ENCODE results near the gene AFMID. TPM values are rescaled to one million over a fixed set of nuclear protein-coding genes. Genes with fewer than 3 reads are reported as not detected.

Gene AFMID
- total RNA-seq, 1 experiment from 2014 or later, result 59.3 TPM

DNA sequence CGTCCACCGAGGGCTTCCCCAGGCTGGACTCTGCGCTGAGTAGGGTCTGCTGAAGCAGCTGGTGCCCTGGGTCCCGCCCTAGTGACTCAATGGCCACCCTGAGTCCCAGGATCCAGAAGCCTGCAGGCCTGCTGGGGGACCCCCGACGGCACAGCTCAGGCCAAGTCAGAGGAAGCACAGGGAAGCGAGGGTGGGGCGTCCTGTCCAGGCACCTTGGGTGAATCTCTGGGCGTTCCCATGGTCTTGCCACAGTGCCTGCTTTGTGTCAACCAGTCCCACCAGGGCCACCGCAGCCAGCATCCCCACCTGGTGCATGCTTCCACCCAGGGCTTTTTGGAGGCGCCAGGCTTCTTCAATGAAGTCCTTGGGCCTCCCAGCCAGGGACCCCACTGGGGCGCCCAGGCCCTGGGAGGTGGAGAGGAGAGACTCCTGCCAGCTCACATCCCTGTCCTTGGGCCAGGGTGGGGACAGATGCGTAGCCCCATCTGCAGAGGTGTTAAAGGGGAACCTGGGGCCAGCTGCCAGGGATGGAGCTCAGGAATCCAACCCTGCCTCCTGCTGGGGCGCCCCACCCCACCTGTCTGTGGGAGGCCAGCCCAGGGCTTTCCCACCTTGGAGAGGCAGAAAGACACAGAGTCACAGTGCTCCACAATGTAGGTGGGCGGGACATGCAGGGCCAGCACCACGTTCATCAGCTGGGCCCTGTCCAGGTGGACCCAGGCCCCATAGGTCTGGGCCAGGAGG lies 62.1 kb downstream of the AFMID start:
- POLR2A ChIA-PET, result interaction anchor here (0.6 to 1.0 kb wide), 2 partner anchors 8 to 106 kb away, joined by 3 to 4 read pairs; no protein-coding TSS in a partner anchor
- ATAC-seq, result no peak

DNA sequence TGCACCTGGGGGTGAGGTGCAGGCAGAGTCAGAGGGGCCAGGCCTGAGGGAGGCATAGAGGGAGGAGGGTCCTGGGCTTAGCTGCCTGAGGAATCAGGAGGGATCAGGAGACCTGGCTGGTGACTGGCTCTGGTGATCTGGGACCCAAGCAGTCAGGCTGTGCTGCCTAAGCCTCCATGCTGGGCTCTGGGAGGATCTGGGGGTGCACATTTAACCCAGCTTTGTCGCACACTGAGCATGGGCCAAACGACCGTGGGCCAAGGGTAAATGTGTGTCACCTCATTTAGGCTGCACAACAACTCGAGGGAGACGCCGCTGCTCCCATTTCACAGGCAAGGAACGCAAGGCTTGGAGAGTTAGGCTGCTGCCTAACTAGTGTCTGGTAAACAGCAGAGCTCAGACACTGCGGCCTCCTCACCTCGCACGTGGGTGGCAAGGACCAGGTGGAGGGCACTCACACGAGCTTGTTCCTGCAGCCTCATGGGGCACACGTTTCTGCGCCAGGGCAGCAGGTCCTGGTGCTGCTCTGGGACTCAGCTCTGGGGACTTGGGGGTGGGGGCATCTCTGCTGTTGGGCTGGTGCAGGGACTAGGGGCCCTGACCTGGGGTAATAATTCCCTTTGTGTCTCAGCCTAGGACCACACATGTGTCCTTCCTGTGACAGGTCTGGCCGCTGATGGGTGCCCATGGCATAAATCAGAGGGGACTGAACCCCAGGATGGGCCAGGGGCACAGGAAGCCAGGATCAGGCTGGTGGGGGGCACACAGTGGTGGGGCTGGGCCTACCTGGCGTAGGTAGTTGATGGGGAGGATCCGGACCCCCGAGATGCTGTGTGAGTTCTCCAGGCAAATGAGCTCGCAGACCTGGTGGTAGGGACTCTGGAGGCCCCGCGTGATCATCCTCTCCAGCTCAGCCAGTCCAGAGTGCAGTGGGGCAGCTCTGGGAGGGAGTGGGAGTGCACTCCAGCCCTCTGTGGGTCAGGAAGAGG lies 63.0 kb downstream of the AFMID start:
- DNase-seq (ENCODE audit: low read depth, low spot score) (no peak), ATAC-seq (peak; percentile 0; the same call in 1 of the 2 replicates)
- in situ Hi-C loops (cut with HindIII; ENCODE audit: low pct_unique_long_range_greater_than_20kb, low sequenced_read_pairs), result no loop called here
- Histone ChIP-seq H3K27ac (ENCODE audit: low read length) (no peak overlapping the region), H3K36me3 (ENCODE audit: control insufficient read depth, insufficient read depth, low read length) (no peaks in the 10 kb centered on the region), H3K27me3 (ENCODE audit: control insufficient read depth, insufficient read depth, low read length) (no peaks in the 10 kb centered on the region), H3K9me3 (ENCODE audit: control insufficient read depth, insufficient read depth, low read depth, low read length) (no peaks in the 10 kb centered on the region), H3K4me3 (ENCODE audit: low read depth in 2 of 2, low read length in 2 of 2) (no peak overlapping the region), H3K4me1 (ENCODE audit: control insufficient read depth, insufficient read depth, low read length) (peaks cover 12% of the 10 kb centered on the region)
- ChIA-PET POLR2A (interaction anchor here (1.0 kb wide), 1 partner anchor 9 kb away, joined by 3 read pairs; no protein-coding TSS in a partner anchor), CTCF (interaction anchor here (0.6 to 2.4 kb wide), 12 partner anchors 11 to 231 kb away, joined by 3 to 12 read pairs (median 4); partner anchors contain the start of gene TK1)
- no peak for TF ChIP-seq SIN3A (IDR thresholded peaks at IDR 0.05; ENCODE audit: borderline replicate concordance, insufficient read depth, low read depth, low read length)
- TF ChIP-seq, protein P1, sequence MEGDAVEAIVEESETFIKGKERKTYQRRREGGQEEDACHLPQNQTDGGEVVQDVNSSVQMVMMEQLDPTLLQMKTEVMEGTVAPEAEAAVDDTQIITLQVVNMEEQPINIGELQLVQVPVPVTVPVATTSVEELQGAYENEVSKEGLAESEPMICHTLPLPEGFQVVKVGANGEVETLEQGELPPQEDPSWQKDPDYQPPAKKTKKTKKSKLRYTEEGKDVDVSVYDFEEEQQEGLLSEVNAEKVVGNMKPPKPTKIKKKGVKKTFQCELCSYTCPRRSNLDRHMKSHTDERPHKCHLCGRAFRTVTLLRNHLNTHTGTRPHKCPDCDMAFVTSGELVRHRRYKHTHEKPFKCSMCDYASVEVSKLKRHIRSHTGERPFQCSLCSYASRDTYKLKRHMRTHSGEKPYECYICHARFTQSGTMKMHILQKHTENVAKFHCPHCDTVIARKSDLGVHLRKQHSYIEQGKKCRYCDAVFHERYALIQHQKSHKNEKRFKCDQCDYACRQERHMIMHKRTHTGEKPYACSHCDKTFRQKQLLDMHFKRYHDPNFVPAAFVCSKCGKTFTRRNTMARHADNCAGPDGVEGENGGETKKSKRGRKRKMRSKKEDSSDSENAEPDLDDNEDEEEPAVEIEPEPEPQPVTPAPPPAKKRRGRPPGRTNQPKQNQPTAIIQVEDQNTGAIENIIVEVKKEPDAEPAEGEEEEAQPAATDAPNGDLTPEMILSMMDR (IDR thresholded peaks at IDR 0.05), result no peak
- TF ChIP-seq, protein P2, sequence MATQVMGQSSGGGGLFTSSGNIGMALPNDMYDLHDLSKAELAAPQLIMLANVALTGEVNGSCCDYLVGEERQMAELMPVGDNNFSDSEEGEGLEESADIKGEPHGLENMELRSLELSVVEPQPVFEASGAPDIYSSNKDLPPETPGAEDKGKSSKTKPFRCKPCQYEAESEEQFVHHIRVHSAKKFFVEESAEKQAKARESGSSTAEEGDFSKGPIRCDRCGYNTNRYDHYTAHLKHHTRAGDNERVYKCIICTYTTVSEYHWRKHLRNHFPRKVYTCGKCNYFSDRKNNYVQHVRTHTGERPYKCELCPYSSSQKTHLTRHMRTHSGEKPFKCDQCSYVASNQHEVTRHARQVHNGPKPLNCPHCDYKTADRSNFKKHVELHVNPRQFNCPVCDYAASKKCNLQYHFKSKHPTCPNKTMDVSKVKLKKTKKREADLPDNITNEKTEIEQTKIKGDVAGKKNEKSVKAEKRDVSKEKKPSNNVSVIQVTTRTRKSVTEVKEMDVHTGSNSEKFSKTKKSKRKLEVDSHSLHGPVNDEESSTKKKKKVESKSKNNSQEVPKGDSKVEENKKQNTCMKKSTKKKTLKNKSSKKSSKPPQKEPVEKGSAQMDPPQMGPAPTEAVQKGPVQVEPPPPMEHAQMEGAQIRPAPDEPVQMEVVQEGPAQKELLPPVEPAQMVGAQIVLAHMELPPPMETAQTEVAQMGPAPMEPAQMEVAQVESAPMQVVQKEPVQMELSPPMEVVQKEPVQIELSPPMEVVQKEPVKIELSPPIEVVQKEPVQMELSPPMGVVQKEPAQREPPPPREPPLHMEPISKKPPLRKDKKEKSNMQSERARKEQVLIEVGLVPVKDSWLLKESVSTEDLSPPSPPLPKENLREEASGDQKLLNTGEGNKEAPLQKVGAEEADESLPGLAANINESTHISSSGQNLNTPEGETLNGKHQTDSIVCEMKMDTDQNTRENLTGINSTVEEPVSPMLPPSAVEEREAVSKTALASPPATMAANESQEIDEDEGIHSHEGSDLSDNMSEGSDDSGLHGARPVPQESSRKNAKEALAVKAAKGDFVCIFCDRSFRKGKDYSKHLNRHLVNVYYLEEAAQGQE (IDR thresholded peaks at IDR 0.05; ENCODE audit: insufficient read depth in 1 of 2, low read depth in 2 of 2, low read length in 1 of 2), result no peak
- no peak for TF ChIP-seq POLR2AphosphoS5 (IDR thresholded peaks at IDR 0.05; ENCODE audit: low read depth, low read length)
- no peak for TF ChIP-seq TCF7L2 (IDR thresholded peaks at IDR 0.05; ENCODE audit: low read depth, low read length)
- intact Hi-C loops (cut with micrococcal nuclease; ENCODE audit: unreplicated experiment), result loop anchor here (5.0 kb wide), 1 partner anchor 172 kb away; no protein-coding TSS in a partner anchor
- no TSS peak for BruUV-seq (replicated peaks)

More for the DNA sequence above, 62.1 kb downstream of the AFMID start:
- CTCF ChIA-PET, result interaction anchor here (0.6 to 0.9 kb wide), 3 partner anchors 20 to 117 kb away, joined by 3 to 8 read pairs (median 4); no protein-coding TSS in a partner anchor
- H3K4me1 ChIP-seq (ENCODE audit: control insufficient read depth, insufficient read depth, low read length), result peaks cover 12% of the 10 kb centered on the region
- H3K4me3 ChIP-seq (ENCODE audit: low read depth in 2 of 2, low read length in 2 of 2), result no peak overlapping the region
- no peaks in the 10 kb centered on the region for H3K36me3 ChIP-seq (ENCODE audit: control insufficient read depth, insufficient read depth, low read length)
- in situ Hi-C loops (cut with HindIII; ENCODE audit: low pct_unique_long_range_greater_than_20kb, low sequenced_read_pairs) (no loop called here), intact Hi-C loops (cut with micrococcal nuclease; ENCODE audit: unreplicated experiment) (no loop called here)
- no peaks in the 10 kb centered on the region for H3K27me3 ChIP-seq (ENCODE audit: control insufficient read depth, insufficient read depth, low read length)
- TF ChIP-seq SIN3A (IDR thresholded peaks at IDR 0.05; ENCODE audit: borderline replicate concordance, insufficient read depth, low read depth, low read length) (no peak), POLR2AphosphoS5 (IDR thresholded peaks at IDR 0.05; ENCODE audit: low read depth, low read length) (no peak), TCF7L2 (IDR thresholded peaks at IDR 0.05; ENCODE audit: low read depth, low read length) (no peak)
- TF ChIP-seq, protein P2 (IDR thresholded peaks at IDR 0.05; ENCODE audit: insufficient read depth in 1 of 2, low read depth in 2 of 2, low read length in 1 of 2), result no peak
- TF ChIP-seq, protein P1 (IDR thresholded peaks at IDR 0.05), result no peak
- BruUV-seq (replicated peaks), result no TSS peak
- no peaks in the 10 kb centered on the region for H3K9me3 ChIP-seq (ENCODE audit: control insufficient read depth, insufficient read depth, low read depth, low read length)
- H3K27ac ChIP-seq (ENCODE audit: low read length), result no peak overlapping the region
- DNase-seq (ENCODE audit: low read depth, low spot score), result no peak
